Stimulated activated CD8-positive, alpha-beta memory T cell treated with anti-CD3 and anti-CD28 coated beads, Interleukin-4, amount 100 ng/mL, for 4 hours (primary cell): ENCODE results near the gene TTBK2.

ENCODE experiments used
- DNase-seq, 2 donors: peaks; one replicate each; pipeline ENCODE4 v3.0.0-alpha.2; 2020; ENCODE audit warnings: low read depth in 2 of 2, low spot score in 1 of 2

Gene TTBK2

GRCh38 chr15:42694398-42694797 is 226.2 kb downstream of the TTBK2 start:
- no peak for DNase-seq

GRCh38 chr15:42693942-42694341 is 226.6 kb downstream of the TTBK2 start:
- DNase-seq = no peak

GRCh38 chr15:42693496-42693895 is 227.1 kb downstream of the TTBK2 start:
- no peak for DNase-seq

- DNase-seq = no peak
Observed at GRCh38 chr15:42692997-42693396, 227.6 kb downstream of the TTBK2 start.

GRCh38 chr15:42692536-42692935 is 228.0 kb downstream of the TTBK2 start:
- DNase-seq = no peak

GRCh38 chr15:42691770-42692169 is 228.8 kb downstream of the TTBK2 start:
- no peak for DNase-seq

- no peak for DNase-seq
Observed at GRCh38 chr15:42691308-42691707, 229.3 kb downstream of the TTBK2 start.
